Airway epithelial cell (primary cell): ENCODE data around the gene SLC51B. TPM values are rescaled to one million over a fixed set of nuclear protein-coding genes. Genes with fewer than 3 reads are reported as not detected.

Experiments
- total RNA-seq: library from RNA; depleted of rRNA; stranded (reverse); fragments of >200 nt; gene quantifications from 2 replicates; pipeline ENCODE4 v1.2.3, GENCODE V29; 2015

Gene SLC51B
- not detected in 2 replicates for total RNA-seq

GRCh38 chr15:65044724-65045481, at the start of gene SLC51B:
Gene SLC51B, plus strand, starts transcription at chr15:65045387. Its CDS starts 4,618 bp downstream, at chr15:65050005.

GRCh38 chr15:65028921-65029735, 16.1 kb upstream of the SLC51B start, which contains the start of gene MTFMT:
Gene MTFMT, minus strand, starts transcription at chr15:65029639. Its CDS starts 26 bp downstream, at chr15:65029613.

GRCh38 chr15:65067645-65068402, 22.6 kb downstream of the SLC51B start, which contains the start of gene RASL12:
Gene RASL12, minus strand, starts transcription at chr15:65067991. Its CDS starts 156 bp downstream, at chr15:65067835.

GRCh38 chr15:65076486-65077290, 31.5 kb downstream of the SLC51B start, which contains the start of gene KBTBD13:
Gene KBTBD13, plus strand, starts transcription at chr15:65076746. Its CDS starts 70 bp downstream, at chr15:65076816.

Other genes with a start within 250 kb of the SLC51B start
- 9.5 TPM in 2 replicates for gene PIF1, start 219.7 kb upstream of the SLC51B start, total RNA-seq
- 3.3 and 6.1 TPM in 2 replicates for gene PLEKHO2, start 203.5 kb upstream of the SLC51B start, total RNA-seq
- 1.4 and 1.6 TPM in 2 replicates for gene ANKDD1A, start 133.5 kb upstream of the SLC51B start, total RNA-seq
- gene SPG21, start 55.5 kb upstream of the SLC51B start, total RNA-seq: 73.0 and 91.5 TPM in 2 replicates
- gene MTFMT, start 15.7 kb upstream of the SLC51B start, total RNA-seq: 22.5 and 35.4 TPM in 2 replicates
- gene RASL12, start 22.6 kb downstream of the SLC51B start, total RNA-seq: not detected in 2 replicates
- not detected in 2 replicates for gene KBTBD13, start 31.4 kb downstream of the SLC51B start, total RNA-seq
- gene UBAP1L, start 69.8 kb downstream of the SLC51B start, total RNA-seq: under 0.01 and 0.35 TPM in 2 replicates
- 23.2 and 25.7 TPM in 2 replicates for gene PDCD7, start 88.4 kb downstream of the SLC51B start, total RNA-seq
- 26.0 and 43.5 TPM in 2 replicates for gene CLPX, start 140.0 kb downstream of the SLC51B start, total RNA-seq
- gene CILP, start 166.1 kb downstream of the SLC51B start, total RNA-seq: 0.28 and 0.49 TPM in 2 replicates
- gene PARP16, start 241.5 kb downstream of the SLC51B start, total RNA-seq: 3.0 and 4.6 TPM in 2 replicates